Suppressor macrophage treated with lipopolysaccharide for 4 hours (primary cell): ENCODE data around the gene UGT2B15.
"Not testable (repeated sequence)": the region's sequence is repeated elsewhere in the genome, so short reads cannot be mapped to it uniquely, and the experiment has no call there.

Source experiments
- DNase-seq: peaks from one replicate; pipeline ENCODE4 v3.0.0-alpha.2; 2020

Gene UGT2B15

GRCh38 chr4:68655764-68656444 is 14.5 kb downstream of the UGT2B15 start:
- DNase-seq = no peak

GRCh38 chr4:68654946-68655721 is 15.3 kb downstream of the UGT2B15 start:
- no peak for DNase-seq

- DNase-seq = no peak
Observed at GRCh38 chr4:68651932-68652331, 18.5 kb downstream of the UGT2B15 start.

GRCh38 chr4:68630371-68630770 is 40.1 kb downstream of the UGT2B15 start:
- DNase-seq = no peak

GRCh38 chr4:68622731-68623130 is 47.7 kb downstream of the UGT2B15 start:
- not testable (repeated sequence) for DNase-seq

GRCh38 chr4:68617003-68617698 is 53.3 kb downstream of the UGT2B15 start:
- DNase-seq = no peak

GRCh38 chr4:68615699-68616422 is 54.6 kb downstream of the UGT2B15 start:
- DNase-seq = no peak

- no peak for DNase-seq
Observed at GRCh38 chr4:68613752-68614151, 56.7 kb downstream of the UGT2B15 start.

GRCh38 chr4:68606240-68606639 is 64.2 kb downstream of the UGT2B15 start:
- DNase-seq = no peak

GRCh38 chr4:68599150-68599549 is 71.3 kb downstream of the UGT2B15 start:
- no peak for DNase-seq

- DNase-seq = no peak
Observed at GRCh38 chr4:68597482-68597881, 73.0 kb downstream of the UGT2B15 start.
